ENCODE data around the gene PPP1R13L.

DNA sequence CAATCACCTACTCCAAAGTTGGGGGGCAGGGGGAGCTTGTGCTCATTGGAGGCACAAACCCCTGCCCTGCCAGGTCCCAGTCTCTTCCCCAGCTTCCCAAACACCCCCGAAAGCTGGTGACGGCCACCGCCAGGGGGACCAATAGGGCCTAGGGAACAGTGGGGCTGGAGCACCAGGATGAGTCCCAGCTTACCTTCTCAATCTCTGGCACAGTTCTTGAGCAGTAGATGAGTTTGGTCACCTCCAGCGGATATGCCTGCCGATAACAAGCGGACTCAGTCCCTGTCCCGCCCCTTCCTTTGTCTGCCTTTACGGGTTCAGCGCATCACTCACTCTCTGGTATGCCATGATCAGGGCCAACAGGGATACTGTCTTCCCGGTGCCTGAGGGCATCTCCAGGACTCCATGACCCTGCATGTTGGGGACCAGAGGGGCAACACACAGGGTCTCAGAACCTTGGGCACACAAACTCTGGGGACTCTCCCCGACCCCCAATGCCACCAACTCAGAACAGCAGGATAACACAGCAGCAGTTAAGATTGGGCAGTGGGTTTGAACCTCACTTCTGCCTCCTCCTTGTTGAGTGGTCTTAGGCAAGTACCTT, 36.0 kb downstream of the PPP1R13L start:
- TF ChIP-seq CTCF (IDR thresholded peaks at IDR 0.05; ENCODE audit: low read depth, low read length, missing input control), result no peak
- no peak for TF ChIP-seq SP1 (IDR thresholded peaks at IDR 0.05)
- TF ChIP-seq GABPA (IDR thresholded peaks at IDR 0.05 in 1 of 2, conservative IDR thresholded peaks at IDR 0.05 in 1 of 2), result no peak
- no peak for TF ChIP-seq TAF1 (conservative IDR thresholded peaks at IDR 0.05)
- no peak for TF ChIP-seq FOXA1 (IDR thresholded peaks at IDR 0.05)
- TF ChIP-seq JUND (IDR thresholded peaks at IDR 0.05), result no peak
- TF ChIP-seq MAX (IDR thresholded peaks at IDR 0.05), result no peak
- no peak for TF ChIP-seq RAD21 (IDR thresholded peaks at IDR 0.05)
- no peak for TF ChIP-seq FOXA2 (IDR thresholded peaks at IDR 0.05)
- TF ChIP-seq REST (IDR thresholded peaks at IDR 0.05), result no peak
